H9 (cell line): ENCODE measurements around the gene SIT1. TPM values are rescaled to one million over a fixed set of nuclear protein-coding genes. Genes with fewer than 3 reads are reported as not detected.

Experiments
- DNase-seq: peaks from one replicate; pipeline ENCODE4 v3.0.0-alpha.2; 2017
- H2AFZ ChIP-seq: one replicate; pipeline ENCODE4 v1.6.1; 2013; ENCODE audit warnings: mild to moderate bottlenecking, low read length, control low read depth, moderate library complexity
- H2AK5ac ChIP-seq: 2 replicates; pipeline ENCODE4 v1.6.1; 2013; ENCODE audit warnings: low read length, control low read depth, mixed read lengths; ENCODE audit not compliant: insufficient read length
- H2BK120ac ChIP-seq: one replicate; pipeline ENCODE4 v1.6.1; 2013; ENCODE audit warnings: low read depth, mild to moderate bottlenecking, low read length, control low read depth, inconsistent platforms; ENCODE audit not compliant: poor library complexity, severe bottlenecking
- H2BK12ac ChIP-seq: 2 replicates; pipeline ENCODE4 v1.6.1; 2013; ENCODE audit warnings: low read length, control low read depth, mixed read lengths, low read depth; ENCODE audit not compliant: insufficient read length
- H2BK15ac ChIP-seq: 2 replicates; pipeline ENCODE4 v1.6.1; 2013; ENCODE audit warnings: low read depth, low read length, control low read depth
- H2BK20ac ChIP-seq: one replicate; pipeline ENCODE4 v1.6.1; 2013; ENCODE audit warnings: low read depth, mild to moderate bottlenecking, low read length, control low read depth, inconsistent platforms; ENCODE audit not compliant: poor library complexity, severe bottlenecking
- H2BK5ac ChIP-seq: 2 replicates; pipeline ENCODE4 v1.6.1; 2013; ENCODE audit warnings: low read length, control low read depth, mixed read lengths; ENCODE audit not compliant: insufficient read length
- H3K14ac ChIP-seq: 2 replicates; pipeline ENCODE4 v1.6.1; 2013; ENCODE audit warnings: low read length, control low read depth; ENCODE audit not compliant: insufficient read depth
- H3K18ac ChIP-seq: 2 replicates; pipeline ENCODE4 v1.6.1; 2013; ENCODE audit warnings: low read depth, mild to moderate bottlenecking, mixed read lengths, low read length, control low read depth; ENCODE audit not compliant: insufficient read length
- H3K23ac ChIP-seq: 2 replicates; pipeline ENCODE4 v1.6.1; 2013; ENCODE audit warnings: low read length, control low read depth, mixed read lengths, low read depth; ENCODE audit not compliant: insufficient read length
- H3K23me2 ChIP-seq: 2 replicates; pipeline ENCODE4 v1.6.1; 2013; ENCODE audit warnings: low read depth, mild to moderate bottlenecking, mixed read lengths, low read length, control low read depth; ENCODE audit not compliant: insufficient read length, poor library complexity, severe bottlenecking
- H3K27ac ChIP-seq: 2 replicates; pipeline ENCODE4 v1.5.1; 2013; ENCODE audit warnings: low read length, control low read depth, mixed read lengths, low read depth; ENCODE audit not compliant: insufficient read length
- H3K27me3 ChIP-seq: 2 replicates; pipeline ENCODE4 v1.6.1; 2013; ENCODE audit warnings: low read length, control low read depth, inconsistent platforms; ENCODE audit not compliant: insufficient read depth
- H3K4ac ChIP-seq: 2 replicates; pipeline ENCODE4 v1.6.1; 2013; ENCODE audit warnings: low read depth, mild to moderate bottlenecking, control low read depth, inconsistent platforms, low read length, moderate library complexity
- H3K4me1 ChIP-seq: 2 replicates; pipeline ENCODE4 v1.6.1; 2013; ENCODE audit warnings: low read length, control low read depth, inconsistent platforms; ENCODE audit not compliant: insufficient read depth
- H3K4me2 ChIP-seq: 2 replicates; pipeline ENCODE4 v1.6.1; 2013; ENCODE audit warnings: low read length, control low read depth, mixed read lengths; ENCODE audit not compliant: insufficient read length, insufficient read depth
- H3K56ac ChIP-seq: 2 replicates; pipeline ENCODE4 v1.6.1; 2013; ENCODE audit warnings: low read depth, mild to moderate bottlenecking, mixed read lengths, low read length, control low read depth; ENCODE audit not compliant: insufficient read length
- H3K79me1 ChIP-seq: 2 replicates; pipeline ENCODE4 v1.6.1; 2013; ENCODE audit warnings: low read depth, mild to moderate bottlenecking, moderate library complexity, low read length, control low read depth, inconsistent platforms; ENCODE audit not compliant: insufficient read depth, poor library complexity, severe bottlenecking
- H3K79me2 ChIP-seq: 2 replicates; pipeline ENCODE4 v1.6.1; 2013; ENCODE audit warnings: low read length, control low read depth, inconsistent platforms; ENCODE audit not compliant: insufficient read depth
- H3K9ac ChIP-seq: 2 replicates; pipeline ENCODE4 v1.6.1; 2013; ENCODE audit warnings: low read length, control low read depth, mixed read lengths; ENCODE audit not compliant: insufficient read length; ENCODE audit errors: extremely low read depth
- H3K9me3 ChIP-seq: one replicate; pipeline ENCODE4 v1.6.1; 2013; ENCODE audit warnings: low read depth, low read length, inconsistent platforms; ENCODE audit not compliant: control insufficient read depth
- H3T11ph ChIP-seq: one replicate; pipeline ENCODE4 v1.6.1; 2013; ENCODE audit warnings: mild to moderate bottlenecking, low read length, control low read depth, inconsistent platforms
- H4K20me1 ChIP-seq: one replicate; pipeline ENCODE4 v1.6.1; 2013; ENCODE audit not compliant: control insufficient read depth, insufficient read length, insufficient read depth
- H4K5ac ChIP-seq: 2 replicates; pipeline ENCODE4 v1.6.1; 2013; ENCODE audit warnings: low read depth, mild to moderate bottlenecking, mixed read lengths, low read length, control low read depth; ENCODE audit not compliant: insufficient read length
- H4K8ac ChIP-seq: replicated peaks from 2 replicates; pipeline ENCODE4 v1.6.1; 2013; ENCODE audit warnings: low read length, control low read depth, mixed read lengths, low read depth; ENCODE audit not compliant: insufficient read length
- H4K91ac ChIP-seq: 2 replicates; pipeline ENCODE4 v1.6.1; 2013; ENCODE audit warnings: low read depth, mild to moderate bottlenecking, moderate library complexity, mixed read lengths, low read length, control low read depth; ENCODE audit not compliant: insufficient read length
- H3K27ac Mint-ChIP-seq, 3 experiments: 2 replicates in 2 of 3; 3 replicates in 1 of 3; pipeline ENCODE4 v1.8.0; 2020 to 2021; ENCODE audit warnings: mixed read lengths in 3 of 3, mild to moderate bottlenecking in 1 of 3, moderate library complexity in 1 of 3
- H3K27me3 Mint-ChIP-seq: 2 replicates; pipeline ENCODE4 v1.8.0; 2021; ENCODE audit warnings: low read depth, mild to moderate bottlenecking, moderate library complexity, mixed read lengths
- H3K36me3 Mint-ChIP-seq, 3 experiments: 2 replicates in 2 of 3; 3 replicates in 1 of 3; pipeline ENCODE4 v1.8.0; 2020 to 2021; ENCODE audit warnings: low read depth in 3 of 3, mixed read lengths in 3 of 3; ENCODE audit not compliant: insufficient read depth in 1 of 3
- H3K4me1 Mint-ChIP-seq, 2 experiments: 2 replicates each; pipeline ENCODE4 v1.8.0; 2020; ENCODE audit warnings: mixed read lengths in 2 of 2
- H3K4me3 Mint-ChIP-seq, 2 experiments: 2 replicates in 1 of 2; 3 replicates in 1 of 2; pipeline ENCODE4 v1.8.0; 2020 to 2021; ENCODE audit warnings: mild to moderate bottlenecking in 2 of 2, mixed read lengths in 2 of 2, moderate library complexity in 1 of 2
- H3K9me3 Mint-ChIP-seq, 2 experiments: 2 replicates in 1 of 2; 3 replicates in 1 of 2; pipeline ENCODE4 v1.8.0; 2020; ENCODE audit warnings: mild to moderate bottlenecking in 2 of 2, mixed read lengths in 2 of 2, moderate library complexity in 1 of 2
- WGBS: extraction: QIAGEN DNeasy Blood & Tissue Kit; methylation state at CpG from one replicate; pipeline ENCODE4 v1.1.7; 2013; ENCODE audit warnings: missing lambda C conversion rate, low lambda C conversion rate, mixed read lengths; ENCODE audit not compliant: insufficient read length; ENCODE audit errors: extremely low coverage; 5-methylcytosine and 5-hydroxymethylcytosine counted together
- total RNA-seq: library from RNA; stranded (reverse); gene quantifications from 2 replicates; pipeline ENCODE4 v1.2.1, GENCODE V29; 2021
- TF ChIP-seq, protein P1 (sequence below): fragments of 200-600 bp; sonication (generic); conservative IDR thresholded peaks from 3 replicates; pipeline ENCODE4 v1.8.0; 2021; ENCODE audit warnings: antibody characterized with exemption, mild to moderate bottlenecking

Gene SIT1
- total RNA-seq, 1 experiment from 2014 or later: 1.6 TPM

GRCh38 chr9:35673132-35674024 is 22.6 kb upstream of the SIT1 start, which contains the start of gene CA9:
CA9 (plus strand) TSS chr9:35673928; CDS start chr9:35673960, 32 bp downstream.
- Histone ChIP-seq H2AFZ (no peak within 1 kb of the TSS), H3K79me2 (no peaks in the 10 kb centered on the region), H3K9ac (no peak within 1 kb of the TSS), H4K8ac (no peak within 1 kb of the TSS), H3K4me2 (no peak within 1 kb of the TSS), H2BK20ac (no peak within 1 kb of the TSS), H4K91ac (no peak within 1 kb of the TSS), H2BK15ac (no peak within 1 kb of the TSS), H3K23me2 (no peaks in the 10 kb centered on the region), H3T11ph (no peak within 1 kb of the TSS), H3K27ac (no peak within 1 kb of the TSS), H4K5ac (no peak within 1 kb of the TSS), H3K27me3 (peaks cover 3% of the 10 kb centered on the region; the same call in 1 of the 2 replicates), H3K18ac (no peak within 1 kb of the TSS), H2BK5ac (no peak within 1 kb of the TSS), H2BK120ac (no peak within 1 kb of the TSS), H3K14ac (no peak within 1 kb of the TSS), H4K20me1 (no peaks in the 10 kb centered on the region), H2BK12ac (no peak within 1 kb of the TSS), H2AK5ac (no peak within 1 kb of the TSS), H3K56ac (no peak within 1 kb of the TSS), H3K23ac (no peak within 1 kb of the TSS), H3K9me3 (no peaks in the 10 kb centered on the region), H3K79me1 (no peaks in the 10 kb centered on the region), H3K4me1 (no peaks in the 10 kb centered on the region), H3K4ac (no peak within 1 kb of the TSS)
- Mint-ChIP-seq H3K4me1 (peaks cover 7 to 14% of the 10 kb centered on the region in 2 experiments), H3K9me3 (no peaks in the 10 kb centered on the region), H3K27me3 (peaks cover 35% of the 10 kb centered on the region), H3K4me3 (peak within 1 kb of the TSS; percentile 55 to 70; a peak in 3 of 5 replicates), H3K27ac (no peak within 1 kb of the TSS), H3K36me3 (no peaks in the 10 kb centered on the region; a peak in 1 of 7 replicates)
- TF ChIP-seq, protein P1, sequence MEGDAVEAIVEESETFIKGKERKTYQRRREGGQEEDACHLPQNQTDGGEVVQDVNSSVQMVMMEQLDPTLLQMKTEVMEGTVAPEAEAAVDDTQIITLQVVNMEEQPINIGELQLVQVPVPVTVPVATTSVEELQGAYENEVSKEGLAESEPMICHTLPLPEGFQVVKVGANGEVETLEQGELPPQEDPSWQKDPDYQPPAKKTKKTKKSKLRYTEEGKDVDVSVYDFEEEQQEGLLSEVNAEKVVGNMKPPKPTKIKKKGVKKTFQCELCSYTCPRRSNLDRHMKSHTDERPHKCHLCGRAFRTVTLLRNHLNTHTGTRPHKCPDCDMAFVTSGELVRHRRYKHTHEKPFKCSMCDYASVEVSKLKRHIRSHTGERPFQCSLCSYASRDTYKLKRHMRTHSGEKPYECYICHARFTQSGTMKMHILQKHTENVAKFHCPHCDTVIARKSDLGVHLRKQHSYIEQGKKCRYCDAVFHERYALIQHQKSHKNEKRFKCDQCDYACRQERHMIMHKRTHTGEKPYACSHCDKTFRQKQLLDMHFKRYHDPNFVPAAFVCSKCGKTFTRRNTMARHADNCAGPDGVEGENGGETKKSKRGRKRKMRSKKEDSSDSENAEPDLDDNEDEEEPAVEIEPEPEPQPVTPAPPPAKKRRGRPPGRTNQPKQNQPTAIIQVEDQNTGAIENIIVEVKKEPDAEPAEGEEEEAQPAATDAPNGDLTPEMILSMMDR: no peak
- WGBS: no CpG with 5 or more reads among the region's 10 CpGs
- DNase-seq: no peak
